ENCODE data around the gene NHLRC2.

- TF ChIP-seq CTCF (IDR thresholded peaks at IDR 0.05) (no peak), POLR2A (IDR thresholded peaks at IDR 0.05) (no peak)
These were observed 25.8 kb downstream of the NHLRC2 start for GRCh38 chr10:113880236-113880635.

Measured in transverse colon (tissue), 3 donors.